Kidney (tissue), 14 donors: ENCODE measurements around the gene ALLC. TPM values are rescaled to one million over a fixed set of nuclear protein-coding genes. Genes with fewer than 3 reads are reported as not detected.

Experiments used
- DNase-seq, 5 donors: peaks; one replicate each; pipeline ENCODE4 v3.0.0-alpha.2; 2013 to 2020
- FAIRE-seq: peaks from 2 replicates; lab custom pipeline; 2012; peaks lifted over from hg19 to GRCh38; lab: Jason Lieb, UNC
- H3K27ac ChIP-seq, 2 donors: one replicate each; pipeline ENCODE4 v1.7.0; 2013; ENCODE audit warnings: low read depth in 2 of 2, low read length in 2 of 2, inconsistent platforms in 1 of 2
- H3K27me3 ChIP-seq: one replicate; pipeline ENCODE4 v1.7.1; 2013; ENCODE audit warnings: low read length, inconsistent platforms; ENCODE audit not compliant: control insufficient read depth, insufficient read depth
- H3K36me3 ChIP-seq, 3 donors: one replicate each; pipeline versions ENCODE4 v1.7.0 to v1.7.1; 2013; ENCODE audit warnings: low read length in 3 of 3, control low read depth in 1 of 3, inconsistent platforms in 1 of 3; ENCODE audit not compliant: insufficient read depth in 3 of 3, control insufficient read depth in 2 of 3
- H3K4me1 ChIP-seq, 3 donors: one replicate each; pipeline versions ENCODE4 v1.7.0 to v1.7.1; 2013; ENCODE audit warnings: low read length in 3 of 3, inconsistent platforms in 1 of 3, low read depth in 1 of 3; ENCODE audit not compliant: control insufficient read depth in 2 of 3, insufficient read depth in 2 of 3
- H3K4me3 ChIP-seq, 3 donors: one replicate each; pipeline versions ENCODE4 v1.7.0 to v1.8.1; 2013; ENCODE audit warnings: low read length in 3 of 3, control low read depth in 1 of 3, inconsistent platforms in 1 of 3
- H3K9ac ChIP-seq, 3 donors: one replicate each; pipeline versions ENCODE4 v1.7.0 to v1.7.1; 2013; ENCODE audit warnings: low read length in 3 of 3, control low read depth in 1 of 3, inconsistent platforms in 1 of 3
- H3K9me3 ChIP-seq, 3 donors: one replicate each; pipeline versions ENCODE4 v1.7.0 to v1.7.1; 2013; ENCODE audit warnings: low read length in 3 of 3, control low read depth in 1 of 3, inconsistent platforms in 1 of 3; ENCODE audit not compliant: control insufficient read depth in 2 of 3, insufficient read depth in 1 of 3
- CTCF ChIP-seq: IDR thresholded peaks from 3 replicates; pipeline ENCODE4 v1.5.1; 2012; ENCODE audit warnings: mild to moderate bottlenecking, moderate library complexity, borderline replicate concordance; ENCODE audit not compliant: insufficient read depth; ENCODE audit errors: extremely low read depth
- intact Hi-C: fragments of 100-400 bp; cut with DNase I; formaldehyde crosslinking; loops from one replicate; pipeline ENCODE4 v1.11.1; 2022
- polyA plus RNA-seq: library from polyadenylated mRNA; stranded (reverse); fragments of 350-450 nt; fragmentation: Illumina TruSeq; extraction: RNeasy Lipid Tissue Mini Kit (QIAGEN cat#74804); gene quantifications from one replicate; pipeline ENCODE4 v1.2.3, GENCODE V29; 2014; ENCODE audit warnings: low read depth, low replicate concordance; ENCODE audit not compliant: insufficient read depth
- total RNA-seq: library from RNA; stranded (reverse); fragmentation: NEBNext Ultra II Directional; extraction: Animal tissue kit (Norgen Biotek cat#: 25700); gene quantifications from one replicate; pipeline ENCODE4 v1.2.1, GENCODE V29; 2021
- donor health status: control.
- donor health status: control.
- donor health status: control.
- donor health status: control.
- donor health status: control.
- donor health status: DM: yes; HTN: yes; CAD: no.
- donor health status: Normal renal cell carcinoma (clear cell type).

ALLC gene
- total and polyA plus RNA-seq, 2 donors from 2014 or later: 1.3 TPM; not detected in 1

GRCh38 chr2:3637692-3638455 lies 20.1 kb upstream of the ALLC start:
- Histone ChIP-seq H3K4me1 (no peaks in the 10 kb centered on the region), H3K4me3 (no peak overlapping the region), H3K36me3 (no peaks in the 10 kb centered on the region), H3K27me3 (no peaks in the 10 kb centered on the region), H3K9me3 (no peaks in the 10 kb centered on the region), H3K9ac (no peak overlapping the region), H3K27ac (no peak overlapping the region)
- TF ChIP-seq CTCF: no peak
- FAIRE-seq (no peak), DNase-seq (peak in 2 of 5 donors; percentile 13 to 75)
- intact Hi-C loops: no loop called here

- Histone ChIP-seq H3K9me3 (no peaks in the 10 kb centered on the region), H3K4me1 (no peaks in the 10 kb centered on the region), H3K4me3 (no peak overlapping the region), H3K36me3 (no peaks in the 10 kb centered on the region), H3K9ac (no peak overlapping the region), H3K27me3 (no peaks in the 10 kb centered on the region), H3K27ac (no peak overlapping the region)
- FAIRE-seq (no peak), DNase-seq (peak in 2 of 5 donors; percentile 12 to 54)
- no peak for TF ChIP-seq CTCF
- intact Hi-C loops: no loop called here
Observed at GRCh38 chr2:3638456-3638810, 19.6 kb upstream of the ALLC start.

- no peaks in the 10 kb centered on the region for H3K36me3 ChIP-seq
- H3K4me1 ChIP-seq: no peaks in the 10 kb centered on the region
- intact Hi-C loops: no loop called here
- no peak for FAIRE-seq
- no peak overlapping the region for H3K4me3 ChIP-seq
- no peaks in the 10 kb centered on the region for H3K9me3 ChIP-seq
- no peak overlapping the region for H3K9ac ChIP-seq
- no peak for DNase-seq
- H3K27ac ChIP-seq: no peak overlapping the region
- TF ChIP-seq CTCF: no peak
- no peaks in the 10 kb centered on the region for H3K27me3 ChIP-seq
Observed at GRCh38 chr2:3639015-3639630, 18.9 kb upstream of the ALLC start.
